ENCODE results near the gene UBE2Q2. TPM values are rescaled to one million over a fixed set of nuclear protein-coding genes. Genes with fewer than 3 reads are reported as not detected.

The UBE2Q2 gene
- total and polyA plus RNA-seq, 3 donors from 2014 or later: 36.4 to 44.8 (median 43.8) TPM

DNA sequence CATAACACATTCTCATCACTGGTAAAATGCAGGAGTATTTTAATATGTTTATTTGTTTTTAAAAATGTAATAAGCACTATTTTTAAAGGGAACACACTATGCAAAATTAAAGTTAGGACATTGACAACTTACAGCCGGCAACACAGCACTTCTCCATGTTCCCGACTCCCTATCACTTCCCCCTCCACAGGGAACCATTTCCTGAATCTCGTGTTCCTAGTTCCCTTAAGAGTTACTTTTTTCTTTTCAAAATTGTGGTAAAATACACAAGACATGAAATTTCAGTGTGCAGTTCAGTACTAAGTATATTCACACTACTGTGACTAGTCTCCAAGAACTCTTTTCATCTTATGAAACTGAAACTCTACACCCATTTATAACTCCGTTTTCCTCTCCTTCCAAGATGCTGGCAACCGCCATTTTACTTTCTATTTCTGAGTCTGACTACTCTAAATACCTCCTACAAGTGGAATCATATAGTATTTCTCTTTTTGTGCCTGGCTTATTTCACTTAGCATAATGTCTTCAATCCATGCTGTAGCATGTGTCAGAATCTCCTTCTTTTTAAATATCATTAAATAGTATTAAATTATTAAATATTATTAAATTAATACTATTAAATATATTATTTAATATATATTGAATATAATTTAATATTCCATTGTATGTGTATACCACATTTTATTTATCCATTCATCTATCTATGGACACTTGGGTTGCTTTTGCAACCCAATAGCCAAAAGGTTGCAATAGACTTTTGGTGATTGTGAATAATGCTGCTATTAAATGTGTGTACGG, 25.9 kb upstream of the UBE2Q2 start:
- Histone ChIP-seq H3K27ac (no peak overlapping the region), H3K4me1 (no peaks in the 10 kb centered on the region), H3K36me3 (ENCODE audit: low read depth, missing control alignments) (no peaks in the 10 kb centered on the region), H3K9me3 (no peaks in the 10 kb centered on the region), H3K27me3 (no peaks in the 10 kb centered on the region), H3K4me3 (peak overlapping the region in 1 of 2 donors; percentile 31)
- WGBS, 2 donors: 38% methylated on average over 6 of the region's 6 CpGs
- TF ChIP-seq POLR2A (IDR thresholded peaks at IDR 0.05): no peak
- TF ChIP-seq, protein P1, sequence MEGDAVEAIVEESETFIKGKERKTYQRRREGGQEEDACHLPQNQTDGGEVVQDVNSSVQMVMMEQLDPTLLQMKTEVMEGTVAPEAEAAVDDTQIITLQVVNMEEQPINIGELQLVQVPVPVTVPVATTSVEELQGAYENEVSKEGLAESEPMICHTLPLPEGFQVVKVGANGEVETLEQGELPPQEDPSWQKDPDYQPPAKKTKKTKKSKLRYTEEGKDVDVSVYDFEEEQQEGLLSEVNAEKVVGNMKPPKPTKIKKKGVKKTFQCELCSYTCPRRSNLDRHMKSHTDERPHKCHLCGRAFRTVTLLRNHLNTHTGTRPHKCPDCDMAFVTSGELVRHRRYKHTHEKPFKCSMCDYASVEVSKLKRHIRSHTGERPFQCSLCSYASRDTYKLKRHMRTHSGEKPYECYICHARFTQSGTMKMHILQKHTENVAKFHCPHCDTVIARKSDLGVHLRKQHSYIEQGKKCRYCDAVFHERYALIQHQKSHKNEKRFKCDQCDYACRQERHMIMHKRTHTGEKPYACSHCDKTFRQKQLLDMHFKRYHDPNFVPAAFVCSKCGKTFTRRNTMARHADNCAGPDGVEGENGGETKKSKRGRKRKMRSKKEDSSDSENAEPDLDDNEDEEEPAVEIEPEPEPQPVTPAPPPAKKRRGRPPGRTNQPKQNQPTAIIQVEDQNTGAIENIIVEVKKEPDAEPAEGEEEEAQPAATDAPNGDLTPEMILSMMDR (IDR thresholded peaks at IDR 0.05): no peak
- intact Hi-C loops (cut with DNase I; ENCODE audit: low total_unique reads): no loop called here
- no peak for DNase-seq

DNA sequence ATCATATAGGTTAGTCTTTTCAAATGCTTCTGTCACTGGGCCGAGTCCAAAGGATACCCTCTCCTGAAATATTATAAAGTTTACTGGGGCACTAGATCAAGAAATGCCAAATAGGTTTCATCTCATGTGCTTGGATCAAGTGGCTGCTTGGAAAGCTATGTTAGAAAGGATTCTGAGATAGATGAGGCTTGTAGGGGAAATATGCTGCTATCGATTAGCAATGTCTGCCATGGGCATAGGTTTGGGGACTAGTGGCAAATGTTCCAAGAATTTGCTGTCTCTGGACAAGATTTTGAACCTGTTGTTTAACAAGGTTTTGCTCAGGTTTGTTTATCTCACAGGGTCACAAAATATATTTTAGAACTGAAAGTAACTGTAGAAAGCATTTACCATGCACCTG, 23.0 kb upstream of the UBE2Q2 start:
- Histone ChIP-seq H3K27ac (no peak overlapping the region), H3K4me3 (no peak overlapping the region), H3K4me1 (peaks cover 4% of the 10 kb centered on the region), H3K27me3 (no peaks in the 10 kb centered on the region), H3K9me3 (no peaks in the 10 kb centered on the region), H3K36me3 (ENCODE audit: low read depth, missing control alignments) (no peaks in the 10 kb centered on the region)
- TF ChIP-seq POLR2A (IDR thresholded peaks at IDR 0.05): no peak
- TF ChIP-seq, protein P1 (IDR thresholded peaks at IDR 0.05): no peak
- WGBS, 2 donors: 95 to 100% methylated on average over 2 of the region's 2 CpGs
- intact Hi-C loops (cut with DNase I; ENCODE audit: low total_unique reads): no loop called here
- DNase-seq: no peak

DNA sequence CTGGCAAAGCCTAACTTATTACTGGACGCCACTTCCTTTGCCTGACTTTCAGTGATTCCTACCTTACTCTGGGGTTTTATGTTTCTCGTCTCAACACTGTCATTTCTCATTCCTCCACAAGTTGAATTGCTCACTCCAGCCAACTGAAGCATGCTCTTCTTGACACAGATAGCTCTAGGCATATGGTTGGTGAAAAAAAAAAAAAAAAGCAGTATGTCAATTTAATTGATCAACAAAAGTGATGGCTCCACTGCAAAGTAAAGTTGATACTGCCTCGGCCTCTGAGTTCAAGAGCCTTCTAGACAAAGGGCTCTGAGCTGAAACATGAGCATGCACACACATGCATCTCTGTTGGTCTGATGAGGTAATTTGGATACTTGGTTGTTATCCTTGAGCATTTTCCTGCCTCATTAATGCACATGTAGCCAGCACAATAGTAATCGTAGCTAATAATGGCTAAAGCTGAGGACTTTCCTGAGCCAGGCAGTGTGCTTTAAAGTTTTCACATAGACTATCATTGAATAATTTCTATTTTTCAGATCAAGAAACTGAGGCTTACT, 21.4 kb upstream of the UBE2Q2 start:
- Histone ChIP-seq H3K4me3 (no peak overlapping the region), H3K27me3 (no peaks in the 10 kb centered on the region), H3K27ac (no peak overlapping the region), H3K9me3 (no peaks in the 10 kb centered on the region), H3K36me3 (ENCODE audit: low read depth, missing control alignments) (no peaks in the 10 kb centered on the region), H3K4me1 (peaks cover 4% of the 10 kb centered on the region)
- WGBS, 2 donors: 91 to 99% methylated on average over 4 of the region's 4 CpGs
- no peak for DNase-seq
- TF ChIP-seq, protein P1 (IDR thresholded peaks at IDR 0.05): no peak
- TF ChIP-seq POLR2A (IDR thresholded peaks at IDR 0.05): no peak
- intact Hi-C loops (cut with DNase I; ENCODE audit: low total_unique reads): no loop called here

DNA sequence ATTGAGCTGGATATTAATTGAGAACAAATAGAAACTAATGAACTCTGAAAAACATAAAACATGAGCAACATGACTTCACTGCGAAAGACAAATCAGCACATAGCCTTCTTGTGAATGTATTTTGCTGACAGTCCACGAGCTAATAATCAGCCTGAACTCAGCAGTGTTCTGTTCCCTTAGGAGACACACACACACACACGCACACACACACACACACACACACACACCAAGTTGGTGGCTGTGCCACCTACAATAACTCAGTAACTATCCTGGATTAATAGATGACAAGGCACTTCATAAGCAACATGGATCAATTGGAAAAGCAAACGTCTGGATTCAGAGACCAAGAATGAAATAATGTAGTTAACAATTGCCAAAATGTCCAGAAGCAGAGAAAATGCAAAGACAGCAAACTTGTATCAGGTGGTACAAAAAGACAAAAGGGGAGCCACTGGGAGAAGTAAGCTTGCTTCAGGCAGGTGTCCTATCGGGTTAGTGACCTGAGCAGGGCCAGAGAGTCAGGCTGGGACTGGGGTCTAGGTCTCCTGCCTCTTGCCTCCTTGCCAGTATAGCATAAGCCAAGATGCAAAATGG, 20.5 kb upstream of the UBE2Q2 start:
- Histone ChIP-seq H3K4me3 (no peak overlapping the region), H3K27ac (no peak overlapping the region), H3K27me3 (no peaks in the 10 kb centered on the region), H3K36me3 (ENCODE audit: low read depth, missing control alignments) (no peaks in the 10 kb centered on the region), H3K9me3 (no peaks in the 10 kb centered on the region), H3K4me1 (peaks cover 4% of the 10 kb centered on the region)
- TF ChIP-seq, protein P1 (IDR thresholded peaks at IDR 0.05): no peak
- TF ChIP-seq POLR2A (IDR thresholded peaks at IDR 0.05): no peak
- DNase-seq: no peak
- intact Hi-C loops (cut with DNase I; ENCODE audit: low total_unique reads): no loop called here
- 69 to 84% methylated on average over 5 of the region's 5 CpGs for WGBS, 2 donors
